PFSK-1 (cell line): Measurements from ENCODE around the gene KRI1.

Experiments used
- FOXP2 ChIP-seq: optimal IDR thresholded peaks from 2 replicates; pipeline ENCODE3; 2011; ENCODE audit warnings: borderline replicate concordance, control low read depth, inconsistent platforms; ENCODE audit not compliant: insufficient read depth; ENCODE audit errors: extremely low read length, extremely low read depth
- POLR2AphosphoS5 ChIP-seq: IDR thresholded peaks from 2 replicates; pipeline ENCODE4 v1.6.1; 2012; ENCODE audit warnings: low read depth, mild to moderate bottlenecking, control low read depth, low read length, moderate library complexity
- SIN3A ChIP-seq: IDR thresholded peaks from 2 replicates; pipeline ENCODE4 v1.6.1; 2012; ENCODE audit warnings: mild to moderate bottlenecking, low read length, moderate library complexity, borderline replicate concordance; ENCODE audit not compliant: insufficient read depth
- TAF1 ChIP-seq: IDR thresholded peaks from 2 replicates; pipeline ENCODE4 v1.6.1; 2012; ENCODE audit warnings: low read length, control low read depth, borderline replicate concordance; ENCODE audit not compliant: insufficient read depth
- TF ChIP-seq, protein P1 (sequence below), 2 experiments: IDR thresholded peaks; 2 replicates each; pipeline versions ENCODE4 v1.6.1 to v1.8.0; 2011 to 2012; ENCODE audit warnings: low read depth in 2 of 2, low read length in 2 of 2, control low read depth in 1 of 2, inconsistent platforms in 1 of 2, mild to moderate bottlenecking in 1 of 2, moderate library complexity in 1 of 2; ENCODE audit not compliant: insufficient read depth in 1 of 2

KRI1 gene

GRCh38 chr19:10586396-10586795 is 20.6 kb upstream of the KRI1 start:
- TF ChIP-seq TAF1 (no peak), SIN3A (no peak), POLR2AphosphoS5 (no peak), FOXP2 (no peak)
- TF ChIP-seq, protein P1, sequence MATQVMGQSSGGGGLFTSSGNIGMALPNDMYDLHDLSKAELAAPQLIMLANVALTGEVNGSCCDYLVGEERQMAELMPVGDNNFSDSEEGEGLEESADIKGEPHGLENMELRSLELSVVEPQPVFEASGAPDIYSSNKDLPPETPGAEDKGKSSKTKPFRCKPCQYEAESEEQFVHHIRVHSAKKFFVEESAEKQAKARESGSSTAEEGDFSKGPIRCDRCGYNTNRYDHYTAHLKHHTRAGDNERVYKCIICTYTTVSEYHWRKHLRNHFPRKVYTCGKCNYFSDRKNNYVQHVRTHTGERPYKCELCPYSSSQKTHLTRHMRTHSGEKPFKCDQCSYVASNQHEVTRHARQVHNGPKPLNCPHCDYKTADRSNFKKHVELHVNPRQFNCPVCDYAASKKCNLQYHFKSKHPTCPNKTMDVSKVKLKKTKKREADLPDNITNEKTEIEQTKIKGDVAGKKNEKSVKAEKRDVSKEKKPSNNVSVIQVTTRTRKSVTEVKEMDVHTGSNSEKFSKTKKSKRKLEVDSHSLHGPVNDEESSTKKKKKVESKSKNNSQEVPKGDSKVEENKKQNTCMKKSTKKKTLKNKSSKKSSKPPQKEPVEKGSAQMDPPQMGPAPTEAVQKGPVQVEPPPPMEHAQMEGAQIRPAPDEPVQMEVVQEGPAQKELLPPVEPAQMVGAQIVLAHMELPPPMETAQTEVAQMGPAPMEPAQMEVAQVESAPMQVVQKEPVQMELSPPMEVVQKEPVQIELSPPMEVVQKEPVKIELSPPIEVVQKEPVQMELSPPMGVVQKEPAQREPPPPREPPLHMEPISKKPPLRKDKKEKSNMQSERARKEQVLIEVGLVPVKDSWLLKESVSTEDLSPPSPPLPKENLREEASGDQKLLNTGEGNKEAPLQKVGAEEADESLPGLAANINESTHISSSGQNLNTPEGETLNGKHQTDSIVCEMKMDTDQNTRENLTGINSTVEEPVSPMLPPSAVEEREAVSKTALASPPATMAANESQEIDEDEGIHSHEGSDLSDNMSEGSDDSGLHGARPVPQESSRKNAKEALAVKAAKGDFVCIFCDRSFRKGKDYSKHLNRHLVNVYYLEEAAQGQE (IDR thresholded peaks at IDR 0.05; ENCODE audit: insufficient read depth in 1 of 2, low read depth in 2 of 2, low read length in 2 of 2), result no peak

- TF ChIP-seq POLR2AphosphoS5, result no peak
- TF ChIP-seq SIN3A, result no peak
- no peak for TF ChIP-seq TAF1
- TF ChIP-seq, protein P1 (IDR thresholded peaks at IDR 0.05; ENCODE audit: insufficient read depth in 1 of 2, low read depth in 2 of 2, low read length in 2 of 2), result no peak
- TF ChIP-seq FOXP2, result no peak
Observed at GRCh38 chr19:10583036-10583776, 17.4 kb upstream of the KRI1 start.

DNA sequence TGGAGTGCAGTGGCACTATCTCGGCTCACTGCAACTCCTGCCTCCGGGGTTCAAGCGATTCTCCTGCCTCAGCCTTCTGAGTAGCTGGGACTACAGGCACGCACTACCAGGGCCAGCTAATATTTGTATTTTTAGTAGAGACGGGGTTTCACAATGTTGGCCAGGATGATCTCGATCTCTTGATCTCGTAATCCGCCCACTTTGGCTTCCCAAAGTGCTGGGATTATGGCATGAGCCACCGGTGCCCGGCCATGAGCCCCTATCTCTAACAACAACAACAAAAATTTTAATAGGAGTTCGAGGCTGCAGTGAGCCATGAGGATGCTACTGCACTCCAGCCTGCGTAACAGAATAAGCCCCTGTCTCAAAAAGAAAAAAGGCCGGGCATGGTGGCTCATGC is 16.3 kb upstream of the KRI1 start:
- TF ChIP-seq POLR2AphosphoS5 (no peak), SIN3A (no peak), TAF1 (no peak), FOXP2 (no peak)
- TF ChIP-seq, protein P1 (IDR thresholded peaks at IDR 0.05; ENCODE audit: insufficient read depth in 1 of 2, low read depth in 2 of 2, low read length in 2 of 2), result no peak

DNA sequence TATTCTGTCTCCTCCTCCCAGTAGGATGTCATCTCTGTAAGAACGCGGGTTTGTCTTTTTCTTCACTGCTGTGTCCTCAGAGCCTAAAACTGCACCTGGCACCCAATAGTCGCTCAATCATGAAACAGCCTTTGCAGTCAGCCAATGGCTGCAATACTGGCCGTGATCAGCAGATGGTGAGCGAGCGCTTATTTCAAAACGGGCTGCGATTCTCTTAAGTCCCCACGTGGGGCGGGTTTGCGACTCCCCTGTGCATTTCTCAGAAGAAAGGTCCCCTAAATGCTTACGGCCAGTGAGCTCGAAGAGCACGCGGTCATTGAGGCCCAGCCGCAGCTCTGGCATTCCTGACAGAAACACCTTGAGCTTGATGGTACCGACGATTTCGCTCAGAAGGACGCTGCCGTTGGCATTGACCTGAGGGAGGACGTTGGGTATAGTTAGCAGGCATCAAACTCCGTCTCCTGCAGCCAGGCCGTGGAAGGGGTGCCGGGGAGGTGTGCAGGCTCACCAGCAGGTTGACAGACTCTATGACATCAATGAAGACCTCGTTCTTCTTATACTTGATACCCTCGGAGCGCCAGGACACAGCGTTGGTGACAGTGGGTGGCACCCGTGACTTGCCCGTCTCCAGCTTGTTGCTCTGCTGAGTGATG is 15.3 kb upstream of the KRI1 start:
- TF ChIP-seq TAF1 (no peak), SIN3A (no peak), POLR2AphosphoS5 (no peak), FOXP2 (no peak)
- TF ChIP-seq, protein P1 (IDR thresholded peaks at IDR 0.05; ENCODE audit: insufficient read depth in 1 of 2, low read depth in 2 of 2, low read length in 2 of 2), result no peak
